ENCODE measurements around the gene HOXA4. TPM values are rescaled to one million over a fixed set of nuclear protein-coding genes. Genes with fewer than 3 reads are reported as not detected.

The HOXA4 gene
- total RNA-seq, 2 donors from 2014 or later = 0.78 to 1.6 TPM

GRCh38 chr7:27145914-27146412 is 15.4 kb upstream of the HOXA4 start:
- TF ChIP-seq CTCF (IDR thresholded peaks at IDR 0.05) (no peak), POLR2A (IDR thresholded peaks at IDR 0.05) (no peak)
- H3K36me3 ChIP-seq (replicated peaks in 1 of 2; ENCODE audit: insufficient read depth in 1 of 2, low read depth in 2 of 2) = no peaks in the 10 kb centered on the region
- 29 to 31% methylated on average over 9 to 11 of the region's 11 CpGs for WGBS, 2 donors
- no peaks in the 10 kb centered on the region for H3K9me3 ChIP-seq
- H3K27me3 ChIP-seq = peaks cover 0 to 78% of the 10 kb centered on the region in 2 donors
- ATAC-seq (no peak), DNase-seq (no peak)
- no peak overlapping the region for H3K4me3 ChIP-seq
- intact Hi-C loops (cut with DNase I) = no loop called here
- peaks cover 41% of the 10 kb centered on the region for H3K4me1 ChIP-seq
- H3K27ac ChIP-seq = no peak overlapping the region

GRCh38 chr7:27145165-27145913 is 14.8 kb upstream of the HOXA4 start:
- Histone ChIP-seq H3K4me3 (no peak overlapping the region), H3K27ac (no peak overlapping the region), H3K36me3 (replicated peaks in 1 of 2; ENCODE audit: insufficient read depth in 1 of 2, low read depth in 2 of 2) (no peaks in the 10 kb centered on the region), H3K9me3 (no peaks in the 10 kb centered on the region), H3K4me1 (peaks cover 37% of the 10 kb centered on the region), H3K27me3 (peaks cover 0 to 82% of the 10 kb centered on the region in 2 donors)
- ATAC-seq (no peak), DNase-seq (no peak)
- TF ChIP-seq POLR2A (IDR thresholded peaks at IDR 0.05) (no peak), CTCF (IDR thresholded peaks at IDR 0.05) (no peak)
- WGBS, 2 donors = 19 to 20% methylated on average over 42 to 47 of the region's 47 CpGs
- intact Hi-C loops (cut with DNase I) = no loop called here

GRCh38 chr7:27144781-27145164 is 14.2 kb upstream of the HOXA4 start:
- Histone ChIP-seq H3K4me3 (no peak overlapping the region), H3K9me3 (no peaks in the 10 kb centered on the region), H3K27ac (no peak overlapping the region), H3K36me3 (replicated peaks in 1 of 2; ENCODE audit: insufficient read depth in 1 of 2, low read depth in 2 of 2) (no peaks in the 10 kb centered on the region), H3K4me1 (peaks cover 36% of the 10 kb centered on the region), H3K27me3 (peaks cover 0 to 88% of the 10 kb centered on the region in 2 donors)
- intact Hi-C loops (cut with DNase I) = no loop called here
- ATAC-seq (no peak), DNase-seq (no peak)
- WGBS, 2 donors = 6 to 18% methylated on average over 7 to 31 of the region's 31 CpGs
- no peak for TF ChIP-seq CTCF (IDR thresholded peaks at IDR 0.05)
- no peak for TF ChIP-seq POLR2A (IDR thresholded peaks at IDR 0.05)

- WGBS, 2 donors = 22 to 28% methylated on average over 34 to 40 of the region's 40 CpGs
- TF ChIP-seq CTCF (IDR thresholded peaks at IDR 0.05) = no peak
- TF ChIP-seq POLR2A (IDR thresholded peaks at IDR 0.05) = no peak
- H3K9me3 ChIP-seq = no peaks in the 10 kb centered on the region
- no peak overlapping the region for H3K4me3 ChIP-seq
- H3K27ac ChIP-seq = no peak overlapping the region
- ATAC-seq (no peak), DNase-seq (no peak)
- intact Hi-C loops (cut with DNase I) = no loop called here
- H3K27me3 ChIP-seq = peaks cover 0 to 90% of the 10 kb centered on the region in 2 donors
- H3K4me1 ChIP-seq = peaks cover 41% of the 10 kb centered on the region
- no peaks in the 10 kb centered on the region for H3K36me3 ChIP-seq (replicated peaks in 1 of 2; ENCODE audit: insufficient read depth in 1 of 2, low read depth in 2 of 2)
Measured at GRCh38 chr7:27143950-27144780, 13.6 kb upstream of the HOXA4 start.

All from body of pancreas (tissue), 4 donors.